ENCODE data around the gene UGCG.
"Not testable (repeated sequence)": the region's sequence is repeated elsewhere in the genome, so short reads cannot be mapped to it uniquely, and the experiment has no call there.

Gene UGCG

GRCh38 chr9:111922324-111923013 is 25.9 kb downstream of the UGCG start:
- DNase-seq = peak; percentile 72

- no peak for DNase-seq
These were observed 27.7 kb downstream of the UGCG start for GRCh38 chr9:111924281-111924680.

- peak; percentile 53 for DNase-seq
These were observed 28.6 kb downstream of the UGCG start for GRCh38 chr9:111925017-111925770.

- no peak for DNase-seq
These were observed 29.2 kb downstream of the UGCG start for GRCh38 chr9:111925784-111926183.

GRCh38 chr9:111926421-111926875 is 29.8 kb downstream of the UGCG start:
- no peak for DNase-seq

GRCh38 chr9:111928359-111928720 is 31.7 kb downstream of the UGCG start:
- no peak for DNase-seq

GRCh38 chr9:111934747-111935146 is 38.1 kb downstream of the UGCG start:
- no peak for DNase-seq

- DNase-seq = no peak
These were observed 39.8 kb downstream of the UGCG start for GRCh38 chr9:111936391-111936790.

GRCh38 chr9:111937301-111937700 is 40.7 kb downstream of the UGCG start:
- no peak for DNase-seq

- no peak for DNase-seq
These were observed 41.3 kb downstream of the UGCG start for GRCh38 chr9:111937781-111938426.

- DNase-seq = no peak
These were observed 41.8 kb downstream of the UGCG start for GRCh38 chr9:111938427-111938800.

- no peak for DNase-seq
These were observed 42.7 kb downstream of the UGCG start for GRCh38 chr9:111939322-111939721.

- DNase-seq = no peak
These were observed 44.1 kb downstream of the UGCG start for GRCh38 chr9:111940697-111941096.

- no peak for DNase-seq
These were observed 46.6 kb downstream of the UGCG start for GRCh38 chr9:111943200-111943599.

GRCh38 chr9:111943746-111944145 is 47.1 kb downstream of the UGCG start:
- no peak for DNase-seq

- DNase-seq = no peak
These were observed 47.7 kb downstream of the UGCG start for GRCh38 chr9:111944241-111944866.

GRCh38 chr9:111945216-111945615 is 48.6 kb downstream of the UGCG start:
- no peak for DNase-seq

- DNase-seq = not testable (repeated sequence)
These were observed 51.5 kb downstream of the UGCG start for GRCh38 chr9:111948109-111948508.

GRCh38 chr9:111948951-111949350 is 52.3 kb downstream of the UGCG start:
- no peak for DNase-seq

- DNase-seq = no peak
These were observed 53.3 kb downstream of the UGCG start for GRCh38 chr9:111949919-111950318.

- DNase-seq = no peak
These were observed 55.9 kb downstream of the UGCG start for GRCh38 chr9:111952559-111952958.

- no peak for DNase-seq
These were observed 56.8 kb downstream of the UGCG start for GRCh38 chr9:111953444-111953843.

- DNase-seq = peak; percentile 95
These were observed 58.4 kb downstream of the UGCG start for GRCh38 chr9:111955048-111955447.
